Loucy (cell line): ENCODE results near the gene BCAS4.

Experiments used
- H2AFZ ChIP-seq: fragments of 200-600 bp; sonication (generic); 2 replicates; pipeline ENCODE4 v1.6.0; 2016; ENCODE audit warnings: antibody characterized with exemption, mild to moderate bottlenecking, low read length, moderate library complexity
- H3F3A ChIP-seq: fragments of 200-600 bp; 2 replicates; pipeline ENCODE4 v1.6.0; 2016; ENCODE audit warnings: antibody characterized with exemption, low read depth, mild to moderate bottlenecking
- H3K27me3 ChIP-seq: fragments of 200-600 bp; sonication (generic); 2 replicates; pipeline ENCODE4 v1.6.1; 2014; ENCODE audit warnings: low read length, mild to moderate bottlenecking; ENCODE audit not compliant: insufficient read depth, poor library complexity, severe bottlenecking
- H3K36me3 ChIP-seq: fragments of 200-600 bp; sonication (generic); 2 replicates; pipeline ENCODE4 v1.6.1; 2016; ENCODE audit warnings: low read length; ENCODE audit not compliant: insufficient read depth
- H3K4me1 ChIP-seq: fragments of 200-600 bp; sonication (generic); 2 replicates; pipeline ENCODE4 v1.5.1; 2014; ENCODE audit warnings: low read length, mild to moderate bottlenecking; ENCODE audit not compliant: insufficient read depth, poor library complexity, severe bottlenecking
- H3K4me2 ChIP-seq: fragments of 200-600 bp; sonication (generic); 2 replicates; pipeline ENCODE4 v1.6.0; 2014; ENCODE audit warnings: antibody characterized with exemption, low read length, low read depth, mild to moderate bottlenecking; ENCODE audit not compliant: poor library complexity, severe bottlenecking
- H3K4me3 ChIP-seq: fragments of 200-600 bp; sonication (generic); 2 replicates; pipeline ENCODE4 v1.5.1; 2014; ENCODE audit warnings: low read length, mild to moderate bottlenecking, mixed read lengths; ENCODE audit not compliant: poor library complexity, severe bottlenecking
- H3K79me2 ChIP-seq: fragments of 200-600 bp; sonication (generic); 2 replicates; pipeline ENCODE4 v1.6.1; 2014; ENCODE audit warnings: low read length; ENCODE audit not compliant: insufficient read depth
- H3K9ac ChIP-seq: fragments of 200-600 bp; sonication (generic); 2 replicates; pipeline ENCODE4 v1.6.0; 2014; ENCODE audit warnings: mild to moderate bottlenecking, low read depth, low read length, moderate library complexity; ENCODE audit not compliant: poor library complexity, severe bottlenecking
- H3K9me2 ChIP-seq: fragments of 200-600 bp; sonication (generic); replicated peaks from 2 replicates; pipeline ENCODE4 v1.6.1; 2016; ENCODE audit warnings: low read depth, low read length, mixed read lengths
- H3K9me3 ChIP-seq: fragments of 200-600 bp; sonication (generic); 2 replicates; pipeline ENCODE4 v1.6.1; 2014; ENCODE audit warnings: mild to moderate bottlenecking, antibody characterized with exemption, low read length, low read depth; ENCODE audit not compliant: insufficient read depth
- H4K20me1 ChIP-seq: fragments of 200-600 bp; sonication (generic); 2 replicates; pipeline ENCODE4 v1.6.0; 2014; ENCODE audit warnings: antibody characterized with exemption, low read length, mild to moderate bottlenecking; ENCODE audit not compliant: insufficient read depth, poor library complexity, severe bottlenecking
- CTCF ChIP-seq: fragments of 200-600 bp; sonication (generic); conservative IDR thresholded peaks from 2 replicates; pipeline ENCODE4 v1.5.1; 2014; ENCODE audit warnings: mild to moderate bottlenecking, antibody characterized with exemption, low read length
- EZH2phosphoT487 ChIP-seq: fragments of 200-600 bp; IDR thresholded peaks from 2 replicates; pipeline ENCODE4 v1.6.1; 2018; ENCODE audit warnings: antibody characterized with exemption, mild to moderate bottlenecking, moderate library complexity, borderline replicate concordance

The BCAS4 gene

GRCh38 chr20:50814438-50815161 is 19.7 kb downstream of the BCAS4 start:
- H2AFZ ChIP-seq = no peak overlapping the region
- H3K9ac ChIP-seq = peak overlapping the region; percentile 46
- no peaks in the 10 kb centered on the region for H3K27me3 ChIP-seq
- H3F3A ChIP-seq = peaks cover 5% of the 10 kb centered on the region; the same call in 1 of the 2 replicates
- TF ChIP-seq CTCF = no peak
- no peak for TF ChIP-seq EZH2phosphoT487
- H3K4me2 ChIP-seq = peak overlapping the region; percentile 56
- H3K4me1 ChIP-seq = peaks cover 31% of the 10 kb centered on the region
- H3K79me2 ChIP-seq = no peaks in the 10 kb centered on the region
- no peaks in the 10 kb centered on the region for H3K36me3 ChIP-seq
- no peaks in the 10 kb centered on the region for H3K9me2 ChIP-seq
- no peaks in the 10 kb centered on the region for H3K9me3 ChIP-seq
- H4K20me1 ChIP-seq = no peaks in the 10 kb centered on the region
- no peak overlapping the region for H3K4me3 ChIP-seq

- no peaks in the 10 kb centered on the region for H3K27me3 ChIP-seq
- peaks cover 5% of the 10 kb centered on the region; the same call in 1 of the 2 replicates for H3F3A ChIP-seq
- TF ChIP-seq EZH2phosphoT487 = no peak
- TF ChIP-seq CTCF = no peak
- no peaks in the 10 kb centered on the region for H3K9me3 ChIP-seq
- peak overlapping the region; percentile 46 for H3K9ac ChIP-seq
- H3K4me3 ChIP-seq = peak overlapping the region; percentile 44
- H2AFZ ChIP-seq = peak overlapping the region; percentile 21; the same call in 1 of the 2 replicates
- peaks cover 34% of the 10 kb centered on the region for H3K4me1 ChIP-seq
- no peaks in the 10 kb centered on the region for H4K20me1 ChIP-seq
- no peaks in the 10 kb centered on the region for H3K9me2 ChIP-seq
- H3K79me2 ChIP-seq = no peaks in the 10 kb centered on the region
- H3K4me2 ChIP-seq = peak overlapping the region; percentile 56
- H3K36me3 ChIP-seq = no peaks in the 10 kb centered on the region
Measured at GRCh38 chr20:50815162-50815989, 20.5 kb downstream of the BCAS4 start.

- Histone ChIP-seq H3K9me2 (no peaks in the 10 kb centered on the region), H3K9ac (no peak overlapping the region), H3K9me3 (no peaks in the 10 kb centered on the region), H3K4me1 (peaks cover 58% of the 10 kb centered on the region), H3K79me2 (no peaks in the 10 kb centered on the region), H3K27me3 (no peaks in the 10 kb centered on the region), H3K4me3 (no peak overlapping the region), H3F3A (peaks cover 5% of the 10 kb centered on the region; the same call in 1 of the 2 replicates), H3K36me3 (no peaks in the 10 kb centered on the region), H4K20me1 (no peaks in the 10 kb centered on the region), H3K4me2 (no peak overlapping the region), H2AFZ (peak overlapping the region; percentile 54)
- TF ChIP-seq EZH2phosphoT487 (no peak), CTCF (no peak)
Measured at GRCh38 chr20:50817776-50818172, 22.9 kb downstream of the BCAS4 start.
